Karpas-422 (cell line): Measurements from ENCODE around the gene ADGRG6. TPM values are rescaled to one million over a fixed set of nuclear protein-coding genes. Genes with fewer than 3 reads are reported as not detected.

Source experiments
- DNase-seq: peaks from one replicate; pipeline ENCODE4 v3.0.0-alpha.2; 2015
- H2AFZ ChIP-seq: fragments of 200-600 bp; sonication (generic); 2 replicates; pipeline ENCODE4 v1.6.1; 2014; ENCODE audit warnings: antibody characterized with exemption, low read length, mixed read lengths
- H3K27ac ChIP-seq: fragments of 200-600 bp; sonication (generic); 2 replicates; pipeline ENCODE4 v1.5.1; 2014; ENCODE audit warnings: mild to moderate bottlenecking, low read length, moderate library complexity
- H3K27me3 ChIP-seq: fragments of 200-600 bp; sonication (generic); 2 replicates; pipeline ENCODE4 v1.6.1; 2014; ENCODE audit warnings: low read length, mixed read lengths
- H3K36me3 ChIP-seq: fragments of 200-600 bp; sonication (generic); 2 replicates; pipeline ENCODE4 v1.6.1; 2014; ENCODE audit warnings: low read length, mixed read lengths; ENCODE audit not compliant: insufficient read depth
- H3K4me1 ChIP-seq: fragments of 200-600 bp; sonication (generic); 2 replicates; pipeline ENCODE4 v1.6.1; 2014; ENCODE audit warnings: mild to moderate bottlenecking, low read length, mixed read lengths
- H3K4me2 ChIP-seq: fragments of 200-600 bp; sonication (generic); 2 replicates; pipeline ENCODE4 v1.6.1; 2014; ENCODE audit warnings: low read length, low read depth, mild to moderate bottlenecking; ENCODE audit not compliant: poor library complexity, severe bottlenecking
- H3K4me3 ChIP-seq: fragments of 200-600 bp; sonication (generic); 2 replicates; pipeline ENCODE4 v1.5.1; 2014; ENCODE audit warnings: mild to moderate bottlenecking, antibody characterized with exemption, low read length, mixed read lengths
- H3K79me2 ChIP-seq: fragments of 200-600 bp; sonication (generic); 2 replicates; pipeline ENCODE4 v1.6.1; 2014; ENCODE audit warnings: mild to moderate bottlenecking, low read length, mixed read lengths
- H3K9ac ChIP-seq: fragments of 200-600 bp; sonication (generic); 2 replicates; pipeline ENCODE4 v1.6.0; 2014; ENCODE audit warnings: low read length
- H3K9me2 ChIP-seq: fragments of 200-600 bp; sonication (generic), shearing (Covaris generic); replicated peaks from 2 replicates; pipeline ENCODE4 v1.6.0; 2014; ENCODE audit warnings: mild to moderate bottlenecking, low read length, moderate library complexity; ENCODE audit not compliant: insufficient read depth
- H3K9me3 ChIP-seq: fragments of 300-700, 200-600 bp; sonication (generic); 2 replicates; pipeline ENCODE4 v1.6.1; 2014; ENCODE audit warnings: low read length, mixed read lengths
- H4K20me1 ChIP-seq: fragments of 200-600 bp; sonication (generic); 2 replicates; pipeline ENCODE4 v1.6.1; 2014; ENCODE audit warnings: mild to moderate bottlenecking, antibody characterized with exemption, low read length, low read depth; ENCODE audit not compliant: insufficient read depth
- total RNA-seq: library from RNA; depleted of rRNA; stranded (reverse); fragments of >200 nt; shearing (Covaris generic); gene quantifications from 2 replicates; pipeline ENCODE4 v1.2.3, GENCODE V29; 2014; ENCODE audit warnings: low replicate concordance

The ADGRG6 gene
- total RNA-seq, 1 experiment from 2014 or later: not detected

DNA sequence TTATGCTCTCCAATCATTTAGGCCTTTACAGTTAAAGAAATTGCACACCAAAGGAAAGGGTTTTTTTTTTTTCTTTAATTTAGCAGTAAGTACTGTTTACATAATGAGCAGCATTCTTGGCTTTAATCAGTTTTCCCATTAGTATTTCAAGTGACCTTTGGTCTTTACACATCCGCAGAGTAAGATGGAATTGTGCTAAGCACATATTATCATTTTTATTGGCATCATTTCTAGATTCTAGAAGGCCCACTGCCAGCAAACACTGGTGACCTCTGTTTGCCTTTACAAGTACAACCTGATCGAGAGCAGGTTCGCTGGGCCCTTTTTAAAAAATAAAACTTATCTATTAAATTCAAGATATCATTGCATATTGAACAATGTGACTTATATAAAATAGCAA is 104.3 kb downstream of the ADGRG6 start:
- no peaks in the 10 kb centered on the region for H3K9me2 ChIP-seq
- no peak overlapping the region for H3K27ac ChIP-seq
- no peaks in the 10 kb centered on the region for H3K9me3 ChIP-seq
- no peaks in the 10 kb centered on the region for H3K36me3 ChIP-seq
- no peaks in the 10 kb centered on the region for H3K27me3 ChIP-seq
- no peaks in the 10 kb centered on the region for H3K4me1 ChIP-seq
- H2AFZ ChIP-seq: no peak overlapping the region
- DNase-seq: no peak
- H3K4me2 ChIP-seq: no peak overlapping the region
- H3K9ac ChIP-seq: no peak overlapping the region
- no peak overlapping the region for H3K4me3 ChIP-seq
- H3K79me2 ChIP-seq: no peaks in the 10 kb centered on the region
- H4K20me1 ChIP-seq: no peaks in the 10 kb centered on the region

DNA sequence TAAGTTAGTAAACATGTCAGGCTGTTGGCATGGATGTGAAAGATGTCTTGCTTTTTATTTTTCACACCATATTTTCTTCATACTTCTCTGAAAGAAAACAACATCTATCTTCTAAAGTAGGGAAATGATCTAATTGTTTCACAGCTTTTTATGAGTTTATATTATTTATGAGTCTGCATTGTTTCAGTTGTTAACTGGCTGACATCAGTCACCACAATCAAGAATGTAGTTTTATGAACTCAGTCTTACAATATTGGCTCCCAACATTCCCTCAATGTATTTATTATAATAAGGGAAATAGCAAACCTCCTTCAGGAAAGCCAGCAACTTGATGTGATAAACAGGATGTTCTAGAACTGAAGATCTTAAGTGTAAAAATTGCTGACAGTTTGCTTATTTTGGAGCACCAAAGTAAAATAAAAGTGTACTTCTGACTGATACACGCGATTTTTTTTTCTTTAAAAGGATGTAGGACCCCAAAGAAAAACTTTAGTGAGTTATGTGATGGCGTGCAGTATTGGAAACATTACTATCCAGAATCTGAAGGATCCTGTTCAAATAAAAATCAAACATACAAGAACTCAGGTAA is 106.0 kb downstream of the ADGRG6 start:
- H3K4me2 ChIP-seq: no peak overlapping the region
- H3K9me3 ChIP-seq: no peaks in the 10 kb centered on the region
- H2AFZ ChIP-seq: no peak overlapping the region
- no peak overlapping the region for H3K27ac ChIP-seq
- H3K36me3 ChIP-seq: no peaks in the 10 kb centered on the region
- H3K79me2 ChIP-seq: no peaks in the 10 kb centered on the region
- no peak for DNase-seq
- H3K9me2 ChIP-seq: no peaks in the 10 kb centered on the region
- H3K4me1 ChIP-seq: no peaks in the 10 kb centered on the region
- H4K20me1 ChIP-seq: no peaks in the 10 kb centered on the region
- H3K9ac ChIP-seq: no peak overlapping the region
- no peaks in the 10 kb centered on the region for H3K27me3 ChIP-seq
- H3K4me3 ChIP-seq: no peak overlapping the region

DNA sequence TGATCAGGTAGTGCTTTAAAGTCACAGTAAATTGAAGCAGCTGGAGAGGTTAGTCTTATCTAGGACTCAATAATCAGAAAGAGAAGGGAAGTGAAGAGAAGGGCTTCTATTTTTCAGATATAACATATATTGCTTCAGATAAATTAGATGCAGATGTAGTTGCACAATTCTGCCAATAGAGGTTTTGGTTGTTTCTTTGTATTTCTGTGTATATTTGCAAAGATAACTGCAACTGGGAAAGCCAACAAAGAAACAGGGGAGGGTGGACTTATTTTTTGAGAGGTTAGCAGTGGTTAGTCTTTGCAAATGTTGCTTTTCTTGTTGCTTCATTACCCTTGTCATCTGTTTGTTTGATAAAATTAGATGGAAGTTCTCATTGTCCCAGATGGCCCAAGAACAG is 106.6 kb downstream of the ADGRG6 start:
- no peaks in the 10 kb centered on the region for H3K9me3 ChIP-seq
- H3K36me3 ChIP-seq: no peaks in the 10 kb centered on the region
- H3K27me3 ChIP-seq: no peaks in the 10 kb centered on the region
- H3K27ac ChIP-seq: no peak overlapping the region
- no peaks in the 10 kb centered on the region for H3K79me2 ChIP-seq
- no peak overlapping the region for H3K4me2 ChIP-seq
- H4K20me1 ChIP-seq: no peaks in the 10 kb centered on the region
- no peak for DNase-seq
- H3K4me3 ChIP-seq: no peak overlapping the region
- no peaks in the 10 kb centered on the region for H3K4me1 ChIP-seq
- no peak overlapping the region for H2AFZ ChIP-seq
- H3K9me2 ChIP-seq: no peaks in the 10 kb centered on the region
- H3K9ac ChIP-seq: no peak overlapping the region

DNA sequence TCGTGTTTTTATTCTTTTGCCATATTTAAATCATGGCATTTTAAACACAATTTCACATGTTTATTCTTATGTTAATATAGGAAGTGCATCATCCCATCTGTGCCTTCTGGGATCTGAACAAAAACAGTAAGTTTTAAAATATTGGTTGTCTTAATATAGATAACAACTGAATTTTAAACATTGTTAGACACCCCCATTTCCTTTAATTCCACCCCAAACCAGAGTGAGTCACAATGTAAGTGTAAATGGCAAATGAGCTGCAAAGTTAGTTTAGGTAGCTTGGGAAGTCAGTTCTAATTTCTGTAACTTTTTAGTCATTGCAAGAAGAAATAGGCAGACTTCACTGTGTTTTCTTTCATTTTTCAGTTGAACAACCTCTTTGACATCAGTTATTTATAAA is 108.0 kb downstream of the ADGRG6 start:
- H3K4me2 ChIP-seq: no peak overlapping the region
- no peaks in the 10 kb centered on the region for H3K79me2 ChIP-seq
- no peaks in the 10 kb centered on the region for H3K27me3 ChIP-seq
- no peak for DNase-seq
- no peak overlapping the region for H2AFZ ChIP-seq
- H3K27ac ChIP-seq: no peak overlapping the region
- no peaks in the 10 kb centered on the region for H4K20me1 ChIP-seq
- H3K4me1 ChIP-seq: no peaks in the 10 kb centered on the region
- no peaks in the 10 kb centered on the region for H3K9me2 ChIP-seq
- no peak overlapping the region for H3K4me3 ChIP-seq
- H3K36me3 ChIP-seq: no peaks in the 10 kb centered on the region
- no peaks in the 10 kb centered on the region for H3K9me3 ChIP-seq
- no peak overlapping the region for H3K9ac ChIP-seq

- DNase-seq: no peak
- Histone ChIP-seq H3K4me3 (no peak overlapping the region), H3K27me3 (no peaks in the 10 kb centered on the region), H3K36me3 (no peaks in the 10 kb centered on the region), H4K20me1 (no peaks in the 10 kb centered on the region), H3K9me3 (no peaks in the 10 kb centered on the region), H3K79me2 (no peaks in the 10 kb centered on the region), H3K9ac (no peak overlapping the region), H3K9me2 (no peaks in the 10 kb centered on the region), H3K27ac (no peak overlapping the region), H3K4me2 (no peak overlapping the region), H2AFZ (no peak overlapping the region), H3K4me1 (no peaks in the 10 kb centered on the region)
Observed at GRCh38 chr6:142411145-142411544, 109.3 kb downstream of the ADGRG6 start.

DNA sequence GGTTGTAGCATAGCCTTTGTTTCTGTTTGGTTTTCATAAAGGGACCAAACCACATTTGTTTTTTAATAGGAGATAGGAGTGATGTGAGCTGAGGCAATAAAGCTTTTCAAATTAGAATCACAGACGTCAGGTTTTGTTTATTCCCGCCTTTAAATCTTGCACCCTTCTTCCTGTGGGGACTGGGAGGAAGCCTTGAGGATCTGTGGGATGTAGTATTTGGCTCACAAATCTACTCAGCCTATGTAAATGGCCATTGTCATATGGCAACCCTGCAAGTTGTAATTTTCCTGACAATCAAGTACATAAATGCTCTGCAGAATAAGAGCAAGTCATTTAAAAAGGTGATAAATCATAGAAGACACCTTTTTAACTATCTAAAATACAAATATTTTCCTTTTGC is 110.4 kb downstream of the ADGRG6 start:
- Histone ChIP-seq H3K36me3 (no peaks in the 10 kb centered on the region), H4K20me1 (no peaks in the 10 kb centered on the region), H3K27me3 (no peaks in the 10 kb centered on the region), H3K4me2 (no peak overlapping the region), H3K9me3 (no peaks in the 10 kb centered on the region), H3K9me2 (no peaks in the 10 kb centered on the region), H3K9ac (no peak overlapping the region), H2AFZ (no peak overlapping the region), H3K79me2 (no peaks in the 10 kb centered on the region), H3K4me1 (no peaks in the 10 kb centered on the region), H3K4me3 (no peak overlapping the region), H3K27ac (no peak overlapping the region)
- no peak for DNase-seq

DNA sequence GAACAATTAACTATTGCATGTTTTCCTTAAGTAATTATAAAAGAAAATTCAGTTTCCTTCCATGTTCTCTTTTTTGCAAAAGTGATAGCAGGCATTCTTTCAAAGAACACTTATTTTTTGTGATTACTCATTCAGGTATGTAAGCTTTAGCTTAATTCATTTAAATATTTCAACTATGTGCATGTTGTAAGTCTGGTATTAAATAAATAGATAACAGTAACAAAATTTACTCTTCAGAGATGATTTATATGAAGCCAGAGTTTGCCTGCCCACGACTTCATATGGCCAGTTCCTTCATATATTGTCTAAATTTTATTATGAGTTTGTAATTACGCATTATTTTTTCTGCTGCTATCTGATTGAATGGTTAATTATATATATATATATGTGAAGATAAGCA is 110.9 kb downstream of the ADGRG6 start:
- Histone ChIP-seq H3K9me3 (no peaks in the 10 kb centered on the region), H2AFZ (no peak overlapping the region), H3K4me2 (no peak overlapping the region), H4K20me1 (no peaks in the 10 kb centered on the region), H3K4me1 (no peaks in the 10 kb centered on the region), H3K36me3 (no peaks in the 10 kb centered on the region), H3K4me3 (no peak overlapping the region), H3K9ac (no peak overlapping the region), H3K9me2 (no peaks in the 10 kb centered on the region), H3K27me3 (no peaks in the 10 kb centered on the region), H3K79me2 (no peaks in the 10 kb centered on the region), H3K27ac (no peak overlapping the region)
- no peak for DNase-seq

DNA sequence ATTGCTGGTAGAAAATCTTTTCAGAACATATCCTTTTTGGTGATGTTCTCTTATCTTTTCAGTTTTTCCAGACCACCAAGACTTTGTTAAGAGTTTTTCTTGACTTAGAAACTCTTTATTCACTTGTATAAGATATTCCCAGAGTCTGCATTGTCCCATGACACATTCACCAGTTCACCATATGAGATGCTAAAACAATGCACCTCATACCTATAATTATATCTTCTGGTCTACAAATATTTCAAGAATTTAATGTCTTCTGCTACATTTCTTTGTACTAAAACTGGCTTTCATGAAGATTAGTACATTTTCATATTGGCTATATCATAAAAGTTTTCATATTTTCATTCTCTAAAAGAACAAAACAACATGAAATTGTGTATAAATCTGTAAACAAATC is 111.3 kb downstream of the ADGRG6 start:
- no peaks in the 10 kb centered on the region for H3K4me1 ChIP-seq
- H3K27ac ChIP-seq: no peak overlapping the region
- H4K20me1 ChIP-seq: no peaks in the 10 kb centered on the region
- H3K9me2 ChIP-seq: no peaks in the 10 kb centered on the region
- H3K9ac ChIP-seq: no peak overlapping the region
- no peaks in the 10 kb centered on the region for H3K9me3 ChIP-seq
- no peak overlapping the region for H3K4me2 ChIP-seq
- no peaks in the 10 kb centered on the region for H3K36me3 ChIP-seq
- no peak overlapping the region for H3K4me3 ChIP-seq
- H3K79me2 ChIP-seq: no peaks in the 10 kb centered on the region
- no peak overlapping the region for H2AFZ ChIP-seq
- DNase-seq: no peak
- H3K27me3 ChIP-seq: no peaks in the 10 kb centered on the region
